Fibroblast of skin of right quadriceps (primary cell): ENCODE results near the gene PAX8.

ENCODE experiments used
- DNase-seq: peaks from one replicate; pipeline ENCODE4 v3.0.0-alpha.2; 2013

PAX8 gene

DNA sequence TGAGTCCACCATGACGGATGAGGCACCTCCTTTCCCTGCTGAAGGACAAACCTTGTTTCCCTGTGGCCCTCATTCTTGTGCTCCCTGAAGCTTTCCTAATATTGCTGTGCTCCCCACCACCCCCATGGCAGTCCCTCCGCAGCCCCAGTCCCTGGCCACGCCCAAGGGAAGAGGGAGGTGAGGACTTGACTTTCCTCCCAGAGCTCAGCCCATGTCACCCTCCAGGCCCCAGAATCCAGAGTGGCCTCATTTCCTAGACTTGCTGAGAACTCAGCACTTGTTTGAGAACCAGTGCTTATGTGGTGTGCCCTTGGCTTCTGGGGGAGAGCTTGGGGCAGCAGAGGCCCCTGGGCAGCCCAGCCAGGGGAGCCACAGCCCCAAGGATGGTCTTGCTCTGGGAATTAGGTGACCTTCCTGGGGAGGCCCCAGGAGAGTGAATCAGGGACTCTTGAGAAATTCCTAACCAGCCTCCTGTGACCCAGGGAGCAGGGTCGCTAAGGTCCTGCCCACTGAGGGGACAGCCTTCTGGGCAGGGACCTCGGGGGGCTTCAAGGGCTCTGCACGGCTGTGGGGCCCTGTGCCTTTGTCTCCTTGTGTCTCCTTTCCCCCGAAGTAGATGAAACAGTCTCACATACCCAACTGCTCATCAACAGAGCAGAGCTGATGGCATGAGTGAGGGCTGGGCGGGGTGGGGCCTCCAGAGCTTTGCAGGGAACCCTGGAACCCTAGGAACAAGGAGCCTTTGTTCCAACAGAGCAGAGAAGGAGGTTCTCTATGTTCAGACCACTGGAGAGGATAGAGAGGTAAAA is 77.0 kb downstream of the PAX8 start:
- no peak for DNase-seq

DNA sequence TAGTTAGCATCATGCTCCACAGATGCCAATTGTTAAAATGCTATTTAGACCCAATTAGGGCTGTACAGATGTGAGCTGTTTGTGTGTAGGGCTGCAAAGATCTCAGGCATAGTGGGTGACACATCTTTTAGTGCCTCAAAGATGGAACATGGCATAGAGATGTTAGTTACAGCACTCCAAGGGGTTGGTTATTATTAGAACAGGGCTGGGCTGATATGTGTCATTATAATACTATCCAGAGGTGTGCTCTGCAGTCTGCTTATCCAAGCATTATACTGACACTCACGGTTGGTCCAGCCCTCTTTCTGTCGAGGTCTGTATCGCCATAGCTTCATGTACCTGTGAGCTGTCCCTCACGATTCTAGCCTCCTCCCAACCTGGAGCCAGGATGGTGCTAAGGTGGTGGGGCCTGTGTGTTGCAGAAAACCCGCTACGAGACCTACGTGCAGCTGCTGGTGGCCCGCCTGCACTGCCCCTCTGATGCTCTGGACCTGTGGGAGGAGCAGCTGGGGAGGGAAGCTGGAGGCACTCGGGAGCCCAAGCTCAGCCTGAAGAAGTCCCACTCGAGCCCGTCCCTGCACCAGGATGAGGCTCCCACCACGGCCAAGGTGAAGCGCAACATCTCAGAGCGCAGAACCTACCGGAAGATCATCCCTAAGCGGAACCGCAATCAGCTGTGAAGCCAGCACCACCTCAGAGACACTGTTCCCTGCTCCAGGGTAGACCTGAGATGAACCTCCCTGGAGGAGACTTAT is 77.8 kb downstream of the PAX8 start:
- DNase-seq = no peak

DNA sequence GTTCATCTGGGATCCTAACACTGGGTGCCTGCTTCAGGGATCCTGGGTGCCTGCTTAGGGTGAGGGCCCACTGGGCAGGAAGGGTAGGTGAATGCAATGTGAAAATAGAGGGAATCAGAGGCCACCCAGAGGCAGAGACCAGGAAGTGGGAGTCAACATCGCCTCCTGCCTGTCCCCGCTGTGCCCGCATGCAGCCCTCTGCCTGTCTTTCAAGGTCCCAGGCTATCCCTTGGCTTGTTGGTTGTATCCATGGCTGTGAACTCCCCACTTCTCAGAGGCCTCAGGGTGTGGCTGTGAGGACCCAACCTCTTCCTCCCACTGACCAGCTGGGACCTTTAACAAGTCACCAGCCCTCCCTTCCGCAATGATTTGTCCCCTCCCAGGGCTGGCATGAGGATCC is 78.5 kb downstream of the PAX8 start:
- no peak for DNase-seq

GRCh38 chr2:113198790-113199612 is 79.7 kb downstream of the PAX8 start:
- DNase-seq = peak; percentile 71

DNA sequence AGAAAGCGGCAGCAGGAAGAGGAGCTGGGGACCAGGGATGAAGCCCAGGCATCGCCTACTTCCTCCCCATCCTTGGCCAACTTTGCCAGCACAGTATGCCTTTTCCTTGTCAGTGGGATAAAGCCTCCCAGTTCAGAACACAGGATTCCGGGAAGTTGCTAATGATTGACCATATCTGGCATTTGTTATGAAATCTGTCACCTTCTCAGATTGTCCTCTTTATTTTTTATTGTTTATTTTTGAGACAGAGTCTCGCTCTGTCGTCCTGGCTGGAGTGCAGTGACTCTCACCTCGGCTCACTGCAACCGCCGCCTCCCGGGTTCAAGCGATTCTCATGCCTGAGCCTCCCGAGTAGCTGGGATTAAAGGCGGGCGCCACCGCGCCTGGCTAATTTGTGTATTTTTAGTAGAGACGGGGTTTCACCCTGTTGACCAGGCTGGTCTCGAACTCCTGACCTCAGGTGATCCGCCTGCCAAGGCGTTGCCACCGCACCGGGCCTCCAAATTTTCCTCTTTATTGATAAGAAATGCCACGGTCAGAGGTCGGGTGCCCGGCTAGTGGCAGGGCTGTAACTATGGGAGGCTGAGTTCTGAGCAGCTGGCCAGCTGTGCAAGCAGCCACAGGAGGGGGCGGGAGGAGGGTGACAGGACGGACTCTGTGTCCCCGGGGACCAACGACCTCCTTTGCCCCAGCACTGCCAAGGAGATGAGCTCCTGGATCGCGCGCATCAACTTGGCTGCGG is 80.5 kb downstream of the PAX8 start:
- DNase-seq = no peak

DNA sequence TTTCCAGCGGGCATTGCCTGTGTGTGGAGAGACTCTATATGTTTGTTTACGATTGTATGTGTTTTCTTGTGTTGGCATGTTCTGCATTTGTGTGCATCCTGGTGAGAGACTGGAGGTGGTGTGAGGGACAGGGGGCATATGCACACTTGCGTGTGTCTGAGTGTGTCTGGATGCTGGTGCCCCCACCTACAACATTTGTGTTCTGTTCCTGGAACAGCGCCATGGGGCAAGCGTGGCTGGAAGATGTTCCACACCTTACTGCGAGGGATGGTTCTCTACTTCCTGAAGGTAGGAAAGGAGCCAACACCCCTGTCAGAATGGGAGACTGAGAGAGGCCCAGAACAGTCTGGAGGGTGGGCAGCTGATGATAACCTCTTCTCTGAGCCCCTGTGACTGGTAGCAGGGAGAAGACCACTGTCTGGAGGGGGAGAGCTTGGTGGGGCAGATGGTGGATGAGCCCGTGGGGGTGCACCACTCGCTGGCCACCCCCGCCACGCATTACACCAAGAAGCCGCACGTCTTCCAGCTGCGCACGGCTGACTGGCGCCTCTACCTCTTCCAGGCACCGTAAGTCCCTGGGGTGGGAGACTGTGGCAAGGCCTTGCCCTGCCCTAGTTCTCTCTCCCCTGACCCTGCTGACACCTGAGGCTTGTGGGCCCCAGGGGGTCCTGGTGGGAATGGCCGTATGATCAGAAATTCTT is 81.2 kb downstream of the PAX8 start:
- no peak for DNase-seq

DNA sequence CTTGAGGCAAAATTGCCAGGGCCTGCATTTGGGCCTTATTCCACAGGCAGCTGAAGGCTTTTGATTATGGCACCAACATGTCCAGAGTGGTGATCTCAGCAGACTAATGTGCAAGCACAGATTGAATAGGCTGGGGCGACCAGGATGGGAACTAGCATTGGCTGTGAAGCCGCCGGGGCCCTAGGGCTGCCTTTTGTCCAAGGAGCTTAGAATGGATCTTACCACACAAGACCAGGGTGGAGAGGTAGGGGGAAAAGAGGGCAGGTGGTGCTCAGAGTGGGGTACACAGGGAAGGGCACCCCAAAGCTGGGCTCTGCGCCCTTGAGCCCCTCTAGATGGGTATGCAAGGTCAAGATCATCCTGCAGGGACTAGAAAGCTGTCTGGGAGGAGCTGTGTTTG is 81.9 kb downstream of the PAX8 start:
- DNase-seq = no peak

DNA sequence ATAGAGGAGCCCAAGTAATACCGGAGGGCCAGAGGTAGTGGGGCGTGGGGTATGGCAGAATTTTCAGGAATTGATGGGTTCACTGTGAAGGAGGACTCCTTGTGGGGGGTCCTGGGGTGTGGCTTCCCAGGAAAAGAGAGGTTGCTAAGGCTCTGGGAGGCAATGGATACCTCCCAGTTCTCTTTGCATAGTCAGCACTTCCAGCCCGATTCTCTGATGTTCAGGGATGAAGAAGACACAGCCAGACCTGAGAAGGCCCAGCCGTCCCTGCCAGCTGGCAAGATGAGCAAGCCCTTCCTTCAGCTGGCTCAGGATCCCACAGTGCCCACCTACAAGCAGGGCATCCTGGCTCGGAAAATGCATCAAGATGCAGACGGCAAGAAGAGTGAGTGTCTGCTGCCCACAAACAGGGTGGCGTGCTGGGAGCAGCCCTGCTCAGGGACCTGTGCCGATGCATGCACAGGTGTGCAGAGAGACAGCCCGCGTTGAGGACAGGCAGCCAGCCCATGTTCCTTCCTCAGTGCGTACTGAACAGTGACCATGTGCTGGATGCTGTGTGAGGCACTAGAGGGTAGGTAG is 82.7 kb downstream of the PAX8 start:
- no peak for DNase-seq

DNA sequence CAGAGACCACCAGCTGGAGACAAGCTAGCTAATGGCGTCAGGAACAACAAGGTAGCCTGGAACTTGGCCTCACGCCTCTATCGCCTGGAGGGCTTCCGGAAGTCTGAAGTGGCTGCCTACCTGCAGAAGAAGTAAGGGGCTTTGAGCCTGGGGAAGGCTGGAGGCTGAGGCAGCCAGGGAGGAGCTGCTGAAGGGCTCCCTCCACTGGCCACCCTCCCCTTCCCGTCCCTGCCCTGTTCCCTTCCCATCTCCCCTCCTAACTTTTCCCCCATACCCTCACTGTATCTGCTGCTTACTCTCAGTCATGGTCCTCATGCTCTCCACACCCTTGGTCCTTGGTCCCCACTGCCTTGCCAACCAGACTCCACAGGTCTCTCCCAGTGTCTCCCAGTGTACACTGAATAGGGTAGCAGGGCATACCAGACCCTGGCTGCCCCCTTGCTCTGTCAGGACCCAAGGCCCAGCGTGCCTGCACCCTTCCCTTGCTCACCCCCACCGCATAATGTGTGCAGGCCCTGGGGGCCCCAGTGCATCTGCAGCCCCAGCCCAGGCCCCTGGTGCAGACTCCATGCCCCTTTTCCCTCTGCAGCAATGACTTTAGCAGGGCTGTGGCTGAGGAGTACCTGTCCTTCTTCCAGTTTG is 86.1 kb downstream of the PAX8 start:
- no peak for DNase-seq

- no peak for DNase-seq
Measured at GRCh38 chr2:113190871-113191270, 87.8 kb downstream of the PAX8 start.

GRCh38 chr2:113187771-113188170 is 91.0 kb downstream of the PAX8 start:
- no peak for DNase-seq

DNA sequence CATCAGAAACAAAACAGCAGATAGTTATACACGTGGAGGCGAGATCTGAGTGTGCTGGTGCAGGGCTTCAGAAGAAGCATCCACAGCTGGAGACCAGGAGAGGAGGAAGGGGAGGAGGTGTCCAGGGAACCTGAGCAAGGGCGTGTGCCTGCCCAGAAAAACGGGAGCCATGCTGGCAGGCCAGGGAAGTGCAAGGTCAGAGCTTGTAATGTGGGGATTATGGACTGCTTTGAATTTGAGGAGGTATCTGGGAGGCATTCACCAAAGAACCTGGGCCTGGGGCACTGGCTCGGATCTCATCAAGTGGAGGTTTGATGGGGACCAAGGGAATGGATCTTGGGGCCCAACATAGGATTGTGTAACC is 92.3 kb downstream of the PAX8 start:
- no peak for DNase-seq

DNA sequence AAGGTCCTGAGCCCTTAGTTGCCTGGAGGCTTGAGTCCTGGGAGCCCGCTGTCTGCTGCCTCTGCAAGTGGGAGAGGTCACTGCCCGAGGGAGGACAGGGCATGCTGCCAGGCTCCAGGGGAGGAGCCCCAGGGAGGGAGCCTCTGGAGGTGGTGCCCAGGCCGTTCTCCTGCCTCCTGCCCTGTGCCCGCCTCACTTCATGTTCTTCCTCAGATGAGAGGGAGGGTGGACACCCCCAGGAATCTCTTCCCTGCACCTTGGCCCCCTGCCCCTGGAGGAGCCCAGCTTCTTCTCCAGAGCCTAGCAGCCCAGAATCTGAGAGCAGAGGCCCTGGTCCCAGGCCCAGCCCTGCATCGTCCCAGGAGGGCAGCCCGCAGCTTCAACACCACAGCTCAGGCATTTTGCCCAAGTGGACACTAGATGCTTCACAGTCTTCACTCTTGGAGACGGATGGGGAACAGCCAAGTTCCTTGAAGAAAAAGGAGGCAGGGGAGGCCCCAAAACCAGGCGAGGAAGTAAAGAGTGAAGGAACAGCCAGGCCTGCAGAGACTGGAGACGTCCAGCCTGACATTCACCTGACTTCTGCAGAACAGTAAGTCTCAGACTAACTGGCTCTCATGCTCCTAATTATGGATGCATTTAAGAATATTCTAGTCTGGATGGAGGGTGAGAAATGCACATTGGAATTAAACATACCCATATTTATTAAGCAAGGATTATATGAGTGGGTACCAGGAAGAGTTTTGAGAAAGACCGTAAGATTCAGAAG is 92.9 kb downstream of the PAX8 start:
- DNase-seq = no peak

- no peak for DNase-seq
Measured at GRCh38 chr2:113184531-113185230, 94.0 kb downstream of the PAX8 start.

DNA sequence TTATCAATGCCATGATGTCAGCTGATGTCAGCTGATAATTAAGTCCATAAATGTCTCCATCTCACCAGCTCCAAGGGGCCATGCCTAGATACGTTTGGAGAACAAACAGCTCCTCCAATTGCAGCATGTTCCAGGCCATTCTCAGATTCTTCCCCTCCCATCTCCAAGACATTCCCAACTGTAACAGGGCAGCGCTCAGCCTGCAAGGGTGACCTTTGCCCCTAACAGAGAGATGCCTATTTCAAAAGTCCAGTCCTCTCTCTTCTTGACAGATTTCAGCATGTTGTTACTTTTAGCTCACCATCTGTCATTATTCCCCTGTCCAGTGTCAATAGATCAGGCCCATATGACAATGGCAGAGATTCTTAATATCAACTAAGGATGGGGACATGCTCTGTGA is 95.0 kb downstream of the PAX8 start:
- DNase-seq = no peak

- no peak for DNase-seq
Measured at GRCh38 chr2:113183264-113183663, 95.5 kb downstream of the PAX8 start.

- no peak for DNase-seq
Measured at GRCh38 chr2:113182471-113183260, 96.1 kb downstream of the PAX8 start.

DNA sequence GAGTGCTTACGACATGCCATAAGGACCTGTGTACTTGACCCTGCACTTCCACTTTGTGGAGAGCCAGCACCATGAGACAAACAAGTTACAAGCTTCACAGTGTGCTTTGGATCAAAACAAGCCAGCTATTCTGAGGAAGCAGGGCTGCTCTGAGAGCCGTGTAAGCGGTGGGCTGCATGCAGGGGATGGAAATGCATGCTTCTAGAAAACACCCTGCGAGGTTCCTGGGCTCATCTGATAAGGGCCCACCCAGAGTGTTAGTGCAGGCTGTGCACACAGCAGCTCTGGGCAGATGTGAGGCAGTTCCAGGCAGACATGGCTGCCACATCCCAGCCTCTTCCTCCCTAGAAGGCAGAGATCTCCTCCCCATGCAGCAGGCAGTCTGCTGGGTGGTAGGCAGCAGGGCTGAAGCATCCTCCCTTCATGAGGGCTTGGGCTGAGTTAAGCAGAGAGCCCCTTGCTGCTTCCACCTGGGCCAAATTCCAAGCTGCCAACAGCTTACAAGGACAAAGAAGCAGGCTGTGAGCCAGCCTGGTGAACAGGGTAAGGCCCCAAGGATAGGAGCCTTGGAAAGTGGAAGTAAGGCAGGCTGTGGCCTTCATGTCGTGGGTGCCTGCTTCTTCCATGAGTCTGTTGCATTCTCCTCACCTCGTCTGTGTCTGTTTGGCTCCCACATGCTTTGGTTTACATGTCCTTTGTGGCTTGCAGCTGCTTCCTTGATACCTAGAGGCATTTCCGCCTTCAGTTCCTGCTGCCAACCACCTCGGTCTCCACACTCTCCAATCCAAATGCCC is 97.3 kb downstream of the PAX8 start:
- DNase-seq = no peak
